ENCODE data around the gene FAM20A.

GRCh38 chr17:68646626-68647526 is 45.7 kb upstream of the FAM20A start:
- no peak for TF ChIP-seq CTCF (conservative IDR thresholded peaks at IDR 0.05)
- TF ChIP-seq EZH2 (IDR thresholded peaks at IDR 0.05; ENCODE audit: low read depth): no peak

Measured in PC-9 (cell line).